Activated naive CD8-positive, alpha-beta T cell treated with anti-CD3 and anti-CD28 coated beads for 36 hours (primary cell): ENCODE data around the gene CFAP299. TPM values are rescaled to one million over a fixed set of nuclear protein-coding genes. Genes with fewer than 3 reads are reported as not detected.
"Not testable (repeated sequence)": the region's sequence is repeated elsewhere in the genome, so short reads cannot be mapped to it uniquely, and the experiment has no call there.

ENCODE experiments used
- DNase-seq: peaks from one replicate; pipeline ENCODE4 v3.0.0; 2021
- H3K27ac Mint-ChIP-seq: one replicate; pipeline ENCODE4 v1.8.0; 2022; ENCODE audit warnings: mild to moderate bottlenecking, moderate library complexity, mixed read lengths
- H3K27me3 Mint-ChIP-seq: one replicate; pipeline ENCODE4 v1.8.0; 2022; ENCODE audit warnings: mild to moderate bottlenecking, mixed read lengths
- H3K36me3 Mint-ChIP-seq: one replicate; pipeline ENCODE4 v1.8.0; 2021; ENCODE audit warnings: mild to moderate bottlenecking, mixed read lengths
- H3K4me1 Mint-ChIP-seq: one replicate; pipeline ENCODE4 v1.8.0; 2021; ENCODE audit warnings: mixed read lengths
- H3K4me3 Mint-ChIP-seq: one replicate; pipeline ENCODE4 v1.8.0; 2022; ENCODE audit warnings: mild to moderate bottlenecking, moderate library complexity, mixed read lengths
- H3K9me3 Mint-ChIP-seq: one replicate; pipeline ENCODE4 v1.8.0; 2022; ENCODE audit warnings: mixed read lengths
- total RNA-seq, 2 experiments: library from RNA; stranded (reverse); gene quantifications; one replicate each; pipeline ENCODE4 v1.2.3, GENCODE V29; 2021

The CFAP299 gene
- total RNA-seq = not detected

DNA sequence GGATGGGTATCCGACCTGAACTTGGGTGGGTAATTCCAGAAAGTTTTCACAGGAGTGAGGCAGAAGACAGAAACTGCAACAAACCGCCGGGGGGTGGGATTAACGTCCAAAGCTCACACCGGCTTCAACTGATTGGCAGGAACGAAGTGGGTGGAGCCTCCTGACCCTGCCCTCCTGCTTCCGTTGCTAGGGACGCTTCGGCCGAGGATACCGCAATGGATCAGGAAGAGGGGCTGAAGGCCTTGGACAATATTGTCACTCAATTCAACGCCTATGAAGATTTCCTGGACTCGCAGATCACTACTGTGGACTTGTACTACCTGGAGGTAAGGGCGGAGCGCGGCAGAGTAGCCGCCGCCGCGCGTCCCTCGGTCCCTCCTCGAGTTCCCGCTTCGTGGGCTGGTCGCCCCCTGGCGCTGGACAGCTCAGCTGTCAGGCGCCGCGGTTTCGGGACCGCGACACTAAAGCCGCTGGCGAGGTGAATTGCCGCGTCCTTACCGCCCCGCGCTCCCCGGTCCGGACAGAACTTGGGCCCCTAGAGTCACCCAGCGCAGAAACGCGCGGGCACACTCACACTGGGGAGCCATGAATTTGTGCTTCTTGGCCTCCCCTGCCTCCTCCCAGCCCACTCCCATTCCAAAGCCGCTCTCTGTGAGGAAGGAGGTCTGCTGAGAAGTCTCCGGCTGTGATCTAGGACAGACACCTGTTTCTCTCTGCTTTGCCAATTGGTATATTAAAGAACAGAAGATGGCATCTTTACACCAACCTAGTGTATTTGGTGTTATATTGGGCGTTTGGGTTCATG lies at the start of gene CFAP299:
Gene CFAP299, plus strand, starts transcription at position 177 of the 805 bp plus-strand sequence.
- no peaks in the 10 kb centered on the region for H3K9me3 Mint-ChIP-seq

DNA sequence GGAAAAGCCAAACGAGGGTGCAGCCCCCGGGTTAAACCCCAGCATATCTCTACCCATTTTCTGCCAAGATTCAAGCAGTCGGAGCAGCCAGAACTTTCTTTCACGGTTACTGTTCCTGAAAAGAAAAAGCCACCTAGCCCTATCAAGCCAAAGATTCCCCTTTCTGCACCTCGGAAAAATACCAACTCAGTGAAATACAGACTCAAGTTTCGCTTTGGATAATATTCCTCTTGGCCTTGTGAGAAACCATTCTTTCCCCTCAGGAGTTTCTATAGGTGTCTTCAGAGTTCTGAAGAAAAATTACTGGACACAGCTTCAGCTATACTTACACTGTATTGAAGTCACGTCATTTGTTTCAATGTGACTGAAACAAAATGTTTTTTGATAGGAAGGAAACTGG lies 49.1 kb upstream of the CFAP299 start:
- Mint-ChIP-seq H3K4me1 (no peaks in the 10 kb centered on the region), H3K4me3 (no peak overlapping the region), H3K27me3 (peaks cover 3% of the 10 kb centered on the region), H3K36me3 (no peaks in the 10 kb centered on the region), H3K9me3 (no peaks in the 10 kb centered on the region), H3K27ac (no peak overlapping the region)
- DNase-seq = no peak

More for the DNA sequence above, at the start of gene CFAP299:
- peak; percentile 71 for DNase-seq
- Mint-ChIP-seq H3K27ac (no peak within 1 kb of the TSS), H3K4me1 (peaks cover 8% of the 10 kb centered on the region), H3K27me3 (peaks cover 13% of the 10 kb centered on the region), H3K36me3 (no peaks in the 10 kb centered on the region), H3K4me3 (peak within 1 kb of the TSS; percentile 84)

DNA sequence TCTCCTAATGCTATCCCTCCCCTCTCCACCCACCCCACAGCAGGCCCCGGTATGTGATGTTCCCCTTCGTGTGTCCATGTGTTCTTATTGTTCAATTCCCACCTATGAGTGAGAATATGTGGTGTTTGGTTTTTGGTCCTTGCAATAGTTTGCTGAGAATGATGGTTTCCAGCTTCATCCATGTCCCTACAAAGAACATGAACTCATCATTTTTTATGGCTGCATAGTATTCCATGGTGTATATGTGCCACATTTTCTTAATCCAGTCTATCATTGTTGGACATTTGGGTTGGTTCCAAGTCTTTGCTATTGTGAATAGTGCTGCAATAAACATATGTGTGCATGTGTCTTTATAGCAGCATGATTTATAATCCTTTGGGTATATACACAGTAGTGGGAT lies 44.9 kb upstream of the CFAP299 start:
- H3K27me3 Mint-ChIP-seq, DNase-seq, H3K9me3 Mint-ChIP-seq, H3K4me1 Mint-ChIP-seq, H3K4me3 Mint-ChIP-seq, H3K27ac Mint-ChIP-seq, H3K36me3 Mint-ChIP-seq: not testable (repeated sequence)

DNA sequence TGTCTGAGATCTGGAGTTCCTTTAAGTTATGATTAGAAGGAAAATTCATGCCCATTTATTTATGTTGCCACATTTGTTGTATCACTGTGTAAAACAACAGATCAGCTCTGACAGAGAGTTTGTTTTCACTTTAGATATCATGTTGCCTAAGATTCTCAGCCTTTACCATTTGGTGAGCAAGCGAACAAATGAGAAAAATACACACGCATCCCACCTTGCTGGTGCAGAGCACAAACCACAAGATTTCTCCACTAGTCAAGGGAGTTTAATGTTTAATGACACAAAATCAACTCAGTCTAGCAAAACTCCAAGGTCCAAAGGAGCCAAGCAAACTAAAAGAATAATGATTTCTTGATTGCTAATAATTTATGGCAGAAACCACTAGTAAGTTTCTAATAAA lies 41.3 kb upstream of the CFAP299 start:
- Mint-ChIP-seq H3K36me3 (no peaks in the 10 kb centered on the region), H3K9me3 (no peaks in the 10 kb centered on the region), H3K4me3 (no peak overlapping the region), H3K27me3 (peaks cover 4% of the 10 kb centered on the region), H3K27ac (no peak overlapping the region), H3K4me1 (no peaks in the 10 kb centered on the region)
- DNase-seq = no peak

DNA sequence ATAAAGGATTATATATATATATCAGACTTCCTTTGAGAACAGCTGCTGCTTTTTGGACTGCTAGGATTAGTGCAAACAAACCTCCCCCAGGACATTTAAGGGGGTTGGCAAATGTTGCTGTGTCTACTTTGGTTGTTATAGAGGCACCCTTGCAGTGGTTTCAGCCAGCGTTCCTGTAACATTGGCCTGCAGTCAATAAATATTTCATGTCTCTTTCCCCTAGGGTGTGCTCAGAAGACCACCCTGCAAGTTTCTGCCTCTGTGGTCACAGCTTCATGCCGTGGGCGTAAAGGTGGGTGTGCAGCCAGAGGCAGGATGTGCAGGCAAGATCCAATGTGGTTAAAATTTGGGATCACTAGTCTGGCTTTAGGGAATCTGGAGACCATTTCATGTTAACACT lies 40.2 kb upstream of the CFAP299 start:
- Mint-ChIP-seq H3K9me3 (no peaks in the 10 kb centered on the region), H3K27me3 (peaks cover 4% of the 10 kb centered on the region), H3K36me3 (no peaks in the 10 kb centered on the region), H3K4me3 (no peak overlapping the region), H3K27ac (no peak overlapping the region), H3K4me1 (no peaks in the 10 kb centered on the region)
- no peak for DNase-seq

DNA sequence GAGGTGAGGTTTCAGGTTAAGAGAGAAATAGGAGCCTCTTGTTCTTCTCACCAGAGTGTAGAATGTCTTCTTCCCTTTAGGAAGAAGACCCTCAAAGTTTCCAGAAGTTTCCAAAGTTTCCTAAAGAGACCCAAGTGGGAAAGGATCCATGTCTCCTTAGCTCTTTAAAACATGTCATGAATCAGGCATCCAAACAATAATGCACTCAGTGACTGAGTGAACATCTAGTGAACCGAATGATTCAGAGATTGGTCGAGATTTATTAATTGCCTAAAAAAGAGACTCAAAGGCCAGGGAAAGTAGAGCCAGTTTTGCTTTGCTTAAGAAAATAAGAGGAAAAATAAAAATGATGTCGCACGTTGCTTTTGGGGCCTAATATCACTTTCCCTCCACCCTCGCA lies 39.7 kb upstream of the CFAP299 start:
- DNase-seq = no peak
- H3K27ac Mint-ChIP-seq = no peak overlapping the region
- H3K4me3 Mint-ChIP-seq = no peak overlapping the region
- H3K9me3 Mint-ChIP-seq = no peaks in the 10 kb centered on the region
- no peaks in the 10 kb centered on the region for H3K4me1 Mint-ChIP-seq
- no peaks in the 10 kb centered on the region for H3K36me3 Mint-ChIP-seq
- H3K27me3 Mint-ChIP-seq = peaks cover 4% of the 10 kb centered on the region

DNA sequence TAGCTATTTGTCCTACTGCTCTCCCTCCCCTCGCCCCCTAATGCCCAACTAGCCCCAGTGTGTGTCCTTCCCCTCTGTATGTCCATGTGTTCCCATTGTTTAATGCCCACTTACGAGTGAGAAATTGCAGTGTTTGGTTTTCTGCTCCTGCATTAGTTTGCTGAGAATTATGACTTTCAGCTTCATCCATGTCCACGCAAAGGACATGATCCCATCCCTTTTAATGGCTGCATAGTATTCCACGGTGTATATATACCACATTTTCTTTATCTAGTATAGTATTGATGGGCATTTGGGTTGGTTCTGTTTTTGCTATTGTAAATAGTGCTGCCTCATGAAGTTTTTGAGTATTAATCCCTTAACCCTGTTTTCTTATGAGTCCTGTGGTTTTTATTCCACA lies 33.6 kb upstream of the CFAP299 start:
- Mint-ChIP-seq H3K4me3 (no peak overlapping the region), H3K27me3 (peaks cover 8% of the 10 kb centered on the region), H3K27ac (no peak overlapping the region), H3K4me1 (no peaks in the 10 kb centered on the region), H3K36me3 (no peaks in the 10 kb centered on the region), H3K9me3 (no peaks in the 10 kb centered on the region)
- no peak for DNase-seq

DNA sequence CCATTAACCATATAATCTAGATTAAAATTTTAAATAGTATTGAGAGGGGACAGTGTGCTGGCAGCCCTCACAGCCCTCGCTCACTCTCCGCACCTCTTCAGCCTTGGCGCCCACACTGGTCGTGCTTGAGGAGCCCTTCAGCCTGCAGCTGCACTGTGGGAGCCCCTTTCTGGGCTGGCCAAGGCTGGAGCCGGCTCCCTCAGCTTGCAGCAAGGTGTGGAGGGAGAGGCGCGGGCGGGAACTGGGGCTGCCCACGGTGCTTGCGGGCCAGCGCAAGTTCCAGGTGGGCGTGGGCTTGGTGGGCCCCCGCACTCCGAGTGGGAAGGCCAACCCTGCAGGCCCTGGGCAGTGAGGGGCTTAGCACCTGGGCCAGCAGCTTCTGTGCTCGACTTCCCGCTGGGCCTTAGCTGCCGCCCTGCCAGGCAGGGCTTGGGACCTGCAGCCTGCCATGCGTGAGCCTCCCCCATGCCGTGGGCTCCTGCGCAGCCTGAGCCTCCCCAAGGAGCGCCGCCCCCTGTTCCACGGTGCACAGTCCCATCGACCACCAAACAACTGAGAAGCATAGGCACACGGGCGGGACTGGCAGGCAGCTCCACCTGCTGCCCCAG lies 32.8 kb upstream of the CFAP299 start:
- H3K4me3 Mint-ChIP-seq = no peak overlapping the region
- no peaks in the 10 kb centered on the region for H3K4me1 Mint-ChIP-seq
- no peaks in the 10 kb centered on the region for H3K36me3 Mint-ChIP-seq
- no peaks in the 10 kb centered on the region for H3K9me3 Mint-ChIP-seq
- peaks cover 9% of the 10 kb centered on the region for H3K27me3 Mint-ChIP-seq
- H3K27ac Mint-ChIP-seq = no peak overlapping the region
- no peak for DNase-seq

DNA sequence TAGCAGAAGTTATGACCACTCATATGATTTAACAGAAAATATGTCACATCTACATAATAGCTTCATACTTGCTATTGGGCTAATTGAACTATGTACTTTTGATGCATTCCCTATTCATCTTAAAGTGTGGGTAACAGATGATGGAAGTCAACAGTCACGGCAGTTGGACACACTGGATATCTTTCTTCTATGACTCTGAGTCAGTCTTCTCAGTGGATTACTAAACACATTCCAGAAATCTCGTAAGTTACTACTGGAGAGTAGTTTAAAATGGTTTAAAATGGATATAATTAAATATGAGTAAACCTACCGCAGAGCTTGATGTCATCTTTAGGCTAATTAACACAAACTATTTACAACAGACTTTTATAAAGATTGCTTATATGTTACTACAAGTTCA lies 30.1 kb upstream of the CFAP299 start:
- DNase-seq = no peak
- no peak overlapping the region for H3K4me3 Mint-ChIP-seq
- no peaks in the 10 kb centered on the region for H3K4me1 Mint-ChIP-seq
- H3K27ac Mint-ChIP-seq = no peak overlapping the region
- H3K9me3 Mint-ChIP-seq = no peaks in the 10 kb centered on the region
- no peaks in the 10 kb centered on the region for H3K36me3 Mint-ChIP-seq
- peaks cover 13% of the 10 kb centered on the region for H3K27me3 Mint-ChIP-seq

DNA sequence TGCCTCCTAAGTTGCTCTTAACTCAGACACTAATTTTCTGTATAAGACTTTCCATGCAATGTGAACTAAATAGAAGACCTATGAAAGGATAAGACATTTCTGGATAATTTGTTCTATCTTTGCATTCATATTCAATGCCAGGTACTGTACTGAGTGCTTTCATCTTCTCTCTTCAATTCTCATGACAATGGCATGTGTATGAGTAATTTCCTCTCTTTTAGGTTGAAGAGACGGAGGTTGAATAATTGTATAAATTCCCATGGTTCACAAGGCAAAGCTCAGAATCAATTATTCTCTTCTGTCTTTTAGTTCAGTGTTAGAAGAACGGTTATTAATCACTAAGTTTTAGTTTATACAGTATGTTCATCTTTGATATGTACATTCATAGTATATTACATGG lies 29.3 kb upstream of the CFAP299 start:
- no peak overlapping the region for H3K27ac Mint-ChIP-seq
- DNase-seq = no peak
- H3K36me3 Mint-ChIP-seq = no peaks in the 10 kb centered on the region
- H3K4me3 Mint-ChIP-seq = no peak overlapping the region
- no peaks in the 10 kb centered on the region for H3K9me3 Mint-ChIP-seq
- H3K27me3 Mint-ChIP-seq = peaks cover 13% of the 10 kb centered on the region
- no peaks in the 10 kb centered on the region for H3K4me1 Mint-ChIP-seq

DNA sequence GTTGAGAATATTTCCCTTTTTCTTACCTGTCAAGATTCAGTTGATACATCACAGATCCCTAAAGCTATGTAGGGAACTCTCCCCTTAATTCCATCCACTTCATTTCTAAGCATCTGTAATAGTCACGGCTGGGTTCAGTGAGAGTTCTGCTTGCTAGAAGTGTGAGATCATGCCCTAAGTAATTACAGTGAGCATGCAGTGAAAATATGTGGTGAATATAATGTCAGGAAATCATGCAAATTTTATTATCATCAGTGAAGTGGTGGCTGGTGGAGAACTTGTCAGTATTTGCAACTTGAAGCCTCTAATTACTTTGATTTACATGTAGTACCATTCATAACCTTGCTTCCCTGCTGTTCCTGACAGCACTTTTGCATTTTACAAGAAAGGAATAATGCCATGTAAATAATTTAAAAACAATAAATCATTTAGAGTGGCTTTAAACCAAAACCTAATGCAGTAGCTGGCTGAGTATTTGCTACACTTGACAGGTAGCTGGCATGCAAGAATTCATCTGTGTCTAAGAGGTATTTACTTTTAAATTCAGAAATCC lies 28.3 kb upstream of the CFAP299 start:
- DNase-seq = no peak
- no peak overlapping the region for H3K27ac Mint-ChIP-seq
- H3K27me3 Mint-ChIP-seq = peaks cover 13% of the 10 kb centered on the region
- no peaks in the 10 kb centered on the region for H3K36me3 Mint-ChIP-seq
- no peaks in the 10 kb centered on the region for H3K4me1 Mint-ChIP-seq
- H3K9me3 Mint-ChIP-seq = no peaks in the 10 kb centered on the region
- no peak overlapping the region for H3K4me3 Mint-ChIP-seq

DNA sequence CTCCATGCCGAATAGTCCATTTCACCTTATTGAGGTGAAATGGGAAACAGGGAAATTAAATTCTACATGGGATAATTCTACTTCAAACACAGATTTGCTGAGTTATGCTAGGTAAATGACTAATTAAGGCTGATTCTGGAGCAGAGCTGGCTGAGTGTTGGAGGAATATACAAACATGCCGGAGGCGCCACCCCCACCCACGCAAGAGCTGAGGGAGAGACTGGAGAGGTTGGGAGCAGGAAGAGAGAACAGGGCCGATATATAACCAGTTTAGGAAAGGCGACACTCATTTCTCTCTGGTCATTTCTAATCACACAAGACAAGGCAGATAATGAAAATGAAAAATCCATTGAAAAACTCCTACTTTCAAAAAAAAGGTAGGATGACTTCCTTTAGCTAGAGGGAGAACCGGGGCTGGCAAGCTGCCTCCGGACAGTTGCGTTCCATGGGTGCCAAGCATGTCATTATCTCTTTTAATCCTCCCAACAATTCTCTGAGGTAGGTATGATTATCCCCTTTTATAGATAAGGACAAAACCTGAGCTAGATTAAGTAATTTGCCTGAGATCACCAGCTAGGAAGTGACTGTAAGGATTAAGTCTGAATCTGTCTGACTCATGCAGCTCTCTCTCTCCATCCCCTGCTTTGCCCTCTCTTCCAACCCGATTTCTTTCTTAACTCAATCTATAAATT lies 27.6 kb upstream of the CFAP299 start:
- no peaks in the 10 kb centered on the region for H3K36me3 Mint-ChIP-seq
- peaks cover 13% of the 10 kb centered on the region for H3K27me3 Mint-ChIP-seq

DNA sequence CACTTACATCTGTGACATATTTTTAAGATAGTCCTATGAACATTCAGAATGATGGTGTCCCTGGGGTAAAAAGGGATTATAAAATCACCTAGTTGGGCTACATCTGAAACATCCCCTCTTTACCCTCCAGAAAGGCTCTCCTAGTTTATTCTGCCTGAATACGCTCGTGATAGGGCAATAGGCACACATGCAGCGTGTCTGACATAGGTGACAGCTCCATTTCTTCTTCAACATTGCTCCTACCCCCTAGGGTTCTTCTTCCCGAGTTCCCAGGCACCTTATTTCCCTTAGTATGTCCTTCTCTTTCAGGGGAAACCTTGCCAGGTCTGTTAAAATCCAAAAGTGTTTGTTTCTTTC lies 27.1 kb upstream of the CFAP299 start:
- Mint-ChIP-seq H3K27me3 (peaks cover 13% of the 10 kb centered on the region), H3K36me3 (no peaks in the 10 kb centered on the region)

More for the DNA sequence above, 27.6 kb upstream of the CFAP299 start:
- DNase-seq = no peak
- no peaks in the 10 kb centered on the region for H3K4me1 Mint-ChIP-seq
- H3K27ac Mint-ChIP-seq = no peak overlapping the region
- no peaks in the 10 kb centered on the region for H3K9me3 Mint-ChIP-seq
- H3K4me3 Mint-ChIP-seq = no peak overlapping the region

DNA sequence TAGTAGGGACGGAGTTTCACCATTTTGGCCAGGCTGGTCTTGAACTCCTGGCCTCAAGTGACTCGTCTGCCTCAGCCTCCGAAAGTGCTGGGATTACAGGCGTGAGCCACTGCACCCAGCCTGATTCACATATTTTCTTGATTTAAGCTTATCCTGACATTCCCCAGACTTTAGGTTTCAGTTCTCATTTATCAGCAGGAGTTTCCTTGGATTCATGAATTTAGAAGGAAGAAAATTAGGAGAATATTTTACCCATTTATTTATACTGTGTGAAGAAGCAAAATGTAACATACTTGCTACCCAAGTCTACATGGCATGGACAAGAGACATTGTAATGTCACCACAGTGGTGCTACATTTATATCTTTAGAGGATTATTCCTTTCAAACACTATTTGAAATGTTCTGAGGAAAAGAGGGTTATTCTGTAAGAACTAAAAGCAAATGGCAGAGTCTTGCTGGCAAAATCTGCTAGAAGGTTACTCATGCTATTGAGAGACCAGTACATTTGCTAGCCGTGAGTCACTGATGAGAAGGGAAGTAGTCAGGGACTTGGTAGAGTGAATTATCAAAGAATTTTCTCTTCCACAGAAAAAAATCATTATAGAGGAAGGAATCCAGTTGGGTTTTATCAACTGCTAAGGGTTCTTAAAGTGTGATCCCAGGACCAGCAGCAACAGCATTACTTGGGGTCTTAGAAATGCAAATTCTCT lies 26.1 kb upstream of the CFAP299 start:
- no peaks in the 10 kb centered on the region for H3K9me3 Mint-ChIP-seq
- DNase-seq = no peak
- no peaks in the 10 kb centered on the region for H3K4me1 Mint-ChIP-seq
- H3K4me3 Mint-ChIP-seq = no peak overlapping the region
- H3K27ac Mint-ChIP-seq = no peak overlapping the region
- no peaks in the 10 kb centered on the region for H3K36me3 Mint-ChIP-seq
- peaks cover 13% of the 10 kb centered on the region for H3K27me3 Mint-ChIP-seq

More for the DNA sequence above, 27.1 kb upstream of the CFAP299 start:
- Mint-ChIP-seq H3K4me3 (no peak overlapping the region), H3K27ac (no peak overlapping the region), H3K4me1 (no peaks in the 10 kb centered on the region), H3K9me3 (no peaks in the 10 kb centered on the region)
- no peak for DNase-seq

DNA sequence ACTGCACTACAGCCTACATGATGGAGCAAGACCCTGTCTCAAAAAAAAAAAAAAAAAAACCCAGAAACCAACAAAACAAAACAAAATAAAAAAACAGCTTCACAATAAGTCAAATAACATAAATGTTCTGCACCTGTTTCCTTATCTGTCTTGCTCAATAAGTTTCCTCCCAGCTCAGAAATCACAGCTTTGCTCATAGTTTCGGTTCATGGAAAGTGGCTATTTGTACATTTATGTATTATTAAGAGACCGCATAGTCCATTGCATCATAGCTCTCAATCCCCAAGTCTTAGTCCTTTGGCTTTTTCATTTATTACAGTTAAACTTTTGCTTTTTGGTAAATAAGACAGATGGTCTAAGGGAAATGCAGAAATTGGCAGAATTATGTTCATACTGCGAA lies 24.4 kb upstream of the CFAP299 start:
- Mint-ChIP-seq H3K27me3 (peaks cover 9% of the 10 kb centered on the region), H3K9me3 (no peaks in the 10 kb centered on the region), H3K4me3 (no peak overlapping the region), H3K27ac (no peak overlapping the region), H3K36me3 (no peaks in the 10 kb centered on the region), H3K4me1 (no peaks in the 10 kb centered on the region)
- DNase-seq = no peak
